Uterus (tissue), 2 donors: Measurements from ENCODE around the gene COG2.

ENCODE experiments used
- POLR2A ChIP-seq, 2 donors: fragments of 450-650 bp; IDR thresholded peaks; one replicate each; pipeline ENCODE4 v1.6.1; 2016; ENCODE audit warnings: antibody characterized with exemption in 2 of 2, mild to moderate bottlenecking in 1 of 2, moderate library complexity in 1 of 2
- TF ChIP-seq, protein P1 (sequence below), 4 experiments: fragments of 200-600 bp in 2 of 4; fragments of 450-650 bp in 2 of 4; sonication (generic) in 2 of 4; IDR thresholded peaks; one replicate each; pipeline ENCODE4 v1.5.1; 2016 to 2019; ENCODE audit warnings: antibody characterized with exemption in 4 of 4, mild to moderate bottlenecking in 2 of 4, moderate library complexity in 1 of 4

DNA sequence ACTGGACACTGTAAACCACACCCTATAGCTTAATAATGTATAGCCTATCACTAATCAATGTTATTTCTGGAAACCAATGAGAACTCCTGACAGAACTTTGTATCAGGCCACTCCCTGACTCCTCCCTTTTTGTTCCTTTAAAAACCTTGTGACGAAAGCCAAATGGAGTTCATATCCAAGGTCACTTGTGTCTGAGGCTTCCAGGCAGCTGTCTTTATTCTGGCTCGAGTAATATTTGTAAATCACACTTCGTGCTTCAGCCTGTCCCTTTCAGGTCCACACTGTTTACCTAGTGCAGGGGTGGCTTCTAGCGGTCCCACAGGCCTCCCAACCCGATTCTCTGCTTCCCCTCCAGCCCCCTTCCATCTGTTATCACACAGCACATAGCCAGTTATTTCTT lies 88.7 kb downstream of the COG2 start:
- TF ChIP-seq, protein P1, sequence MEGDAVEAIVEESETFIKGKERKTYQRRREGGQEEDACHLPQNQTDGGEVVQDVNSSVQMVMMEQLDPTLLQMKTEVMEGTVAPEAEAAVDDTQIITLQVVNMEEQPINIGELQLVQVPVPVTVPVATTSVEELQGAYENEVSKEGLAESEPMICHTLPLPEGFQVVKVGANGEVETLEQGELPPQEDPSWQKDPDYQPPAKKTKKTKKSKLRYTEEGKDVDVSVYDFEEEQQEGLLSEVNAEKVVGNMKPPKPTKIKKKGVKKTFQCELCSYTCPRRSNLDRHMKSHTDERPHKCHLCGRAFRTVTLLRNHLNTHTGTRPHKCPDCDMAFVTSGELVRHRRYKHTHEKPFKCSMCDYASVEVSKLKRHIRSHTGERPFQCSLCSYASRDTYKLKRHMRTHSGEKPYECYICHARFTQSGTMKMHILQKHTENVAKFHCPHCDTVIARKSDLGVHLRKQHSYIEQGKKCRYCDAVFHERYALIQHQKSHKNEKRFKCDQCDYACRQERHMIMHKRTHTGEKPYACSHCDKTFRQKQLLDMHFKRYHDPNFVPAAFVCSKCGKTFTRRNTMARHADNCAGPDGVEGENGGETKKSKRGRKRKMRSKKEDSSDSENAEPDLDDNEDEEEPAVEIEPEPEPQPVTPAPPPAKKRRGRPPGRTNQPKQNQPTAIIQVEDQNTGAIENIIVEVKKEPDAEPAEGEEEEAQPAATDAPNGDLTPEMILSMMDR (IDR thresholded peaks at IDR 0.05) = no peak
- TF ChIP-seq POLR2A (IDR thresholded peaks at IDR 0.05) = no peak
